ENCODE data around the gene NDUFAF5.

GRCh38 chr20:13857961-13858360 lies 73.1 kb downstream of the NDUFAF5 start:
- TF ChIP-seq CTCF (IDR thresholded peaks at IDR 0.05; ENCODE audit: extremely low read depth in 1 of 2, insufficient read depth in 1 of 2, low read depth in 1 of 2, low read length in 2 of 2) (no peak), EZH2 (IDR thresholded peaks at IDR 0.05; ENCODE audit: borderline replicate concordance, low read depth, low read length, severe bottlenecking) (no peak), POLR2A (IDR thresholded peaks at IDR 0.05; ENCODE audit: low read depth, low read length) (no peak), POLR2AphosphoS5 (IDR thresholded peaks at IDR 0.05; ENCODE audit: insufficient read depth, low read depth, low read length) (no peak), JUN (IDR thresholded peaks at IDR 0.05; ENCODE audit: borderline replicate concordance, insufficient read depth, insufficient read length, low read depth) (no peak), MYC (IDR thresholded peaks at IDR 0.05; ENCODE audit: low read depth, low read length) (no peak), MAX (IDR thresholded peaks at IDR 0.05; ENCODE audit: insufficient read depth, insufficient read length) (no peak), GATA2 (IDR thresholded peaks at IDR 0.05; ENCODE audit: insufficient read depth, insufficient read length, low read depth, low read length) (no peak)
